Brain pericyte (primary cell): ENCODE results near the gene MPST.
"Not testable (repeated sequence)": the region's sequence is repeated elsewhere in the genome, so short reads cannot be mapped to it uniquely, and the experiment has no call there.

ENCODE experiments used
- DNase-seq: peaks from one replicate; pipeline ENCODE4 v3.0.0-alpha.2; 2012; ENCODE audit warnings: low read depth, low spot score

The MPST gene

DNA sequence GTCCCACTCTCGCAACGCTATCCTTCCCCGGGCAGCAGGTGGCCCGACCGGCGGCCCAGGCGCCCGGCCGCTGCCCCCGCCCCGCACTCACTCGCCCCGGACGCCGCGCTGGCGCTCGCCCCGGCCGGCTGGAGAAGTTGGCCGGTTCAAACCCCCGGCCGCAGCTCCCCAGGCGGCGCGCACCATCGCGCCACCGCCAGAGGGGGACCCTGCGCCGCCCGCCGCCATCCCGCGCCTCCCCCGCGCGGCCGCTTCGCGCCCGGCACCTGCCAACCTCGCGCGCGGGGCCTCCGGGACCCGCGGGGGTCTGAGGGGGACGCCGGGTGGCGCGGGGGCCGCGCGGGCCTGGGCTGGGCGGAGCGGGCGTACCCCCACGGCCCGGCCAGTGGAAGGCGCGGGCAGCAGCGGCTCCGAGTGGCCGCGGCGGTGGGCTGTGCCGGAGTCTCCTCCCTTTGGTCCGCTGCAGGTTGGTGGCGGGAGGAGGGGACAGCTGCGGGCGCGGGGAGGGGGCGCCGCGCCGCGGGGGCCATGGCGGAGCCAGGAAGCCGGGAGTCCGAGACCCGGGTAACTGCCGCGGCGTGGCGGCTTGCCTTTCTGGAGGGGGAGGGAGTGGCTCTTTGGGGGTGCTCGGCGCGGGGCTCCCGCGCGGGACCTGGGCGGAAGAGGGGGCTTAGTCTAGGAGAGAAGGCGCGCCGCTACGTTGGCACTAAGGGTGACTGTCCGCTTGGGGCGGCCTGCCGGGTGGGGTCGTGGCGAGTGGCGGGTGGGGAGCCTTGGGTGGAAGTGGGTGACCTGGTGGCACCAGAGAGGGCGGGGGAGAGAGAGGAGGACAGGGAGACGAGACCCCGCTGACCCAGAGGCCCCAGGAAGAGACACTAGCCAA is at the start of gene MPST, which contains the start of gene TST:
Gene MPST (plus strand): TSS at position 434 of the 883 bp plus-strand sequence. CDS start 95 bp downstream, at position 529.
Gene TST (minus strand): TSS at position 139 of the 883 bp plus-strand sequence. CDS start 715 bp downstream, outside the sequence.
- no peak for DNase-seq

DNA sequence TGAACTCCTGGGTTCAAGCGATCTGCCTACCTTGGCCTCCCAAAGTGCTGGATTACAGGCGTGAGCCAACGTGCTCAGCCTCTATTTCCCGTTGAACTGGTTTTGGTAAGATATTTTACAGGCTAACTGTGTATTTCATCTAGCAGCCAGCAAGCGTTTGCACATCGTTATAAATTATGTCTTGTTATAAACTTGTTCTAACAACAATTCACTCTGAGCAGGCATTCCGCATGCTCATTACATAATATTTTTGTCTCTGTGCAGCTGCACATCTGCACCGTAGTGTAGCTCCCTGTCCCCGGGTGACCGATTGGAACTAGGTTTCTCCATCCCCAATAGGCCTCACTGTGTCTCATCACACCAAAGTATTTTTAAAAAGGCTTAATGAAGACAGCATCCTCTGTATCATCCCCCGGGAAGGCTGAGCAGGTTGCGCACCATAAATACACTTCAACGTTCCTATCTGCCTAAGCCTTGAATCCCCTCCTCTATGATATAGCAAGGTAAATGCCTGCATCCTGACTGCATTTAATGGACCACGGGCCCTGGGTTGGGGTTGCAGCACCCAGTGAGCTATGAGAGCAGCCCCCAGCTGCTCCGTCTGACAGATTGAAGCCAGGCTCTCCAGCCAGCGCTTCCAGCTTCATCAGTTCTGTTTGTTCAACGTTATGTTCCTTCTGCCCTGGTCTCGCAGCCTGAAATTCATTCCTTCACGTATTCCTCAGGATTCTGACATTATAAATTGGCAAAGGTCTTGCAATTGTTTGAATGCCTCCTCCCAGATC is 48.0 kb upstream of the MPST start:
- DNase-seq, result no peak

DNA sequence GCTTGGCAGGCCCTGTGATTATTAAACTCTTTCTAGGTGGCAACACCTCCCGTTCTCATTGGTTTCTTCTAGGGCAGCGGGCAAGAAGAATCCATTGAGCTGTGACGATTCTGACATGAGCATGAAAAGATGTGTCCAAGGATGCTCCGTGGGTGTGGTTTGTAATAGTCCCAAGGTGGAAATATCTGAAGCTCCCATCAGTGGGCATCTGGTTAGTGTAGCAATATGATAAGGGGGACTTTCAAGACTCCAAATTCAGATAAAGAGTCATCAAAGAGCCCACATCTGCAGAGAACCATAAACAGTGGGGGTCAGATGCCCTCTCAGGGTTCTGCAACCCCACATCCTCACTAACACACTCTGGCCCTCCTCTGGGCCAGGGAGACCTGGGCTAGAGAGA is 42.9 kb upstream of the MPST start:
- DNase-seq, result no peak

DNA sequence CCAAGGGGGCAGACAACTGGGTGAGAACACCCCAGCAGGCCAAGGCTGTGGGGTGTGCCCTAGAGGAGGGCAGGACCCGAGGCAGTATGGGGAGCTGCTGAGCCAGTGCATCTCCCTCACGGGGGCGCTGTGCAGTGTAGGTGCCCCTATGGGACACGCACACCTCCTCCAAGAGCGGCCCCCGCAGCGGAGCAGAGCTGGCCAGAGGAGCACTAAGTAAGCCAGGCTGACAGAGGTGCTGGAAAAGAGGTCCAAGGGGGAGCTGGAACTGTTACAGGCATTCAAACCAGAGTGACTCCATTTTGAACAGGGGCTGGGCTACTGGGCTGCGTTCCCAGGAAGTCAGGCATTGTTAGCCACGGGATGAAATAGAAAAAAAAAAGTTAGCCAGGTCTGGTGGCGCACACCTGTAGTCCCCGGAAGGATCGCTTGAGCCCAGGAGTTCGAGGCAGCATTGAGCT is 42.1 kb upstream of the MPST start:
- no peak for DNase-seq

DNA sequence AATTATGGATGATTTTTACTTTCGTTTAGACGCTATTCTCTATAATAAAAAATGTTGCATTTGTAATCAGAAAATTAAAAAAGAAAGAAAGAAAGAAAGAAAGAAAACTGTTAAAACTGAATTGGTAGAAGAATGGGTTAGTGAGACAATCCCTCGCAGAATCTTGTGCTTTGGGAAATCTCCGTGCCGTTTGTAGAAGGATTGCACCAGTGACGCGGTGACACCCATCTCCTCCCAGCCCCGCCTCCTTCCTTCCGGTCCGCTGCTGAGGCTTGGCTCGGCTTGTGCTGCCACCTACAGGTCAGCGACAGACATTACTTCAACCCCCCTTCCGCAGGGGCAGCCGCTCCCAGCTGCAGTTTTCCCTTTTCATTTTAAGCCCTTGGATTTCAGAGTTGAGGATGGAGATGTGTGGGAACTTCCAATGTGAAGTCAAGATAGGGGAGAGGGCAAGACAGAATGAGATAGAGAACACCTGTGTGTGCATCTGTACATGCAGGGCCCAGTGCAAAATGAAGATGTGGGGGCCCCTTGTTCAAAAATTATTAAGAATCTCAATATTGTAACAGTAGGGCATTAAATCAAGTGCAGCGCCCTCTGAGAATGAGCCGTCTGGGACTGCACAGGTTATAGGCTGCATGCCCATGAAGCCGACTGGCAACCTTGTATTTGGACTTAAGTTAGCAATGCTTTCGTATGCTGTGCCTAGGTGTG is 41.4 kb upstream of the MPST start:
- peak; percentile 41 for DNase-seq

DNA sequence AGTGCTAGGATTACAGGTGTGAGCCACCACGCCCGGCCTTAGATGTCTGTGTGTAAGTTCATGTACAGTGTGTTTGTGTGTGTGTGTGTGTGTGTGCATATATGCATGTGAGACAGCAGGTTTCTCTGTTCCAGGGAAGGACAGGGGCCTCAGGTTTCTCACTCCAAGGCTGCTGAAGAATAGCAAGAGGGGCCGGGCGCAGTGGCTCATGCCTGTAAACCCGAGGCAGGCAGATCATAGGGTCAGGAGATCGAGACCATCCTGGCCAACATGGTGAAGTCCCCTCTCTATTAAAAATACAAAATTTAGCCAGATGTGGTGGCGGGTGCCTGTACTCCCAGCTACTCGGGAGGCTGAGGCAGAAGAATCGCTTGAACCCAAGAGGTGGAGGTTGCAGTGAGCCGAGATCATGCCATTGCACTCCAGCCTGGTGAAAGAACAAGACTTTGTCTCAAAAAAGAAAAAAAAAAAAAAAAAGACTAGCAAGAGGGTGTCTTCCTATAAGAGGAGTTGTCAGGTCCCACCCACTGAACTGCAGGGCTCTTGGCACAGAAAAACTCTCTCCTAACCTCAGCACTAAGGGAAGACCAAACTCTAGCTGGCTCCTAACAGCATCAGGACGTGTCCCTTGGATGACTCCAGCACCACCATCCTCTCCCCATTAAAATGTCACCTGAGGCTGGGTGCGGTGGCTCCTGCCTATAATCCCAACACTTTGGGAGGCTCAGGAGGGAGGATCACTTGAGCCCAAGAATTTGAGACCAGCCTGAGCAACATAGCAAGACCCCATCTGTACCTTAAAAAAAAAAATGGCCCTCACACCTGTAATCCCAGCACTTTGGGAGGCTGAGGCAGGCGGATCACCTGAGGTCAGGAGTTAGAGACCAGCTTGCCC is 40.3 kb upstream of the MPST start:
- no peak for DNase-seq

DNA sequence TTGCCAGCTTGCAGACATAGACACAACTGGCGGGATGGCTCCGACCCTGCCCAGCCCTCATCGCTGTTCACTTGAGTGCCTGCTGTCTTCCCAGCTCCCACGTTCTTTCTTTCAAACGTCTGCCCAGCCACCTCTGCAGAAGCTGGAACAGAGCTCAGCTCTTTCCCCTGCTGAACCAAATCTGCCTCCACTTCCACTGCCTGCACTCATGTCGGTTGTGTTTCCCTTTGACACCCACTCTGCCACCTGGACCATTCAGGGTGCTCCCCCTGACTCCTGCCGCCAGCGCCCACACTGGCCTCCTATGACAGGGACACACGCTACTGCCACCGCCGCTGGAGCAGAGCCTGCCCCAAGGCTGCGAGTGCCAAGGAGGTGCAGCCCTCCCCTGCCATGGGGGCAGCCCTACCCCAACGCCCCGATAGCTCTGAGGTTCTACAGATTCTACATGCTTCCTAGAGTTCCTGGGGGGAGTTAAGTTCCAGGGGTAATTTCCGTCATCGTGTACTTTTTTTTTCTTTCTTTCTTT is 38.2 kb upstream of the MPST start:
- no peak for DNase-seq

DNA sequence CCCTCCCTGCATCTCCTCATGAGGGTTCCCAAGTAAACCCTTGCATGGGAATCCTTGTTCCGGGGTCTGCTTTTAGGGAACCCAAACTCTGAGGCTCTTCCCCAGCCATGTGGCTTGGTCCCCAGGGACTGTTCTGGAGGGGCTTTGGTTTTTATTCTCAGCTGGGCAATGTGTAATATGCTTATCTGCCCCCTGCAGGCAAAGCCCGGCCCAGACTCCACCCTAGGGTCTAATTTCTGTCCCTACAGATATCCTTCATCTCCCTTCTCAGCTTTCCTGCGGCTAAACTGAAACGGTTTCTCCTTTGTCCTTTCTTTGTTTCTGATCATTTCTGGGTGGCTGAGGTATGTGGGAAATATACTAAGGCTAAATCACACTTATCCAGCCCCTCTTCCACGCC is 37.4 kb upstream of the MPST start:
- no peak for DNase-seq

DNA sequence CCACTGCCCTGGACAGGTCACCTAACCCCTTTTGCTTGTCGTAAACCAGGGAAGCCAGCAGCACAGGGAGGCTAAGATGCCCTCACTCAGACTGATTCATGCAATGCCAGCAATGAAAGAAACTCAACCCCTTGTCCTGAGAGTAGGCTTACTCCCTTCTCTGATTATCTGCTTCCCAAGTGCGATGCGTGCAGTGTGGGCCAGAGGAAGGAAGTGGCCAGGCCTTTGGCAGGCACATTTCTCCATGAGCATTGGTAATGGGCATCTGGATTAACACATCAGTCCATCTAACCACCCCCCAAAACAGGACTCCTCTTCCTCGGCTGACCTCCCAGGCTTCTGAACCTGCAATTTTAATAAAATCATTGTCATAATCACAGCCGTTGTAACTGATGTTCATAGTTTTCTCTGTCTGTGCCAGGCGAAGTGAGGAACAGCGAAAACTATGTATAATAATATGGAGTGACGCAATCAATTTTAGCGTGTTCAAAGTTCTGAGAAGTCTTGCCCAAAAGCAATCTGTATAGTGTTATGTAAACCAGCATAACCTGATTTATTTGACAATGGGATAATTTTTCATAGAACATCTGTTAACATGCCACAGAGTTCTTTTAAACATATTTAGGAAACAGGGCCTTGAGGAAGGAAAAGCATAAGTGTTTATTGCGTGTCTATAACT is 34.2 kb upstream of the MPST start:
- no peak for DNase-seq

DNA sequence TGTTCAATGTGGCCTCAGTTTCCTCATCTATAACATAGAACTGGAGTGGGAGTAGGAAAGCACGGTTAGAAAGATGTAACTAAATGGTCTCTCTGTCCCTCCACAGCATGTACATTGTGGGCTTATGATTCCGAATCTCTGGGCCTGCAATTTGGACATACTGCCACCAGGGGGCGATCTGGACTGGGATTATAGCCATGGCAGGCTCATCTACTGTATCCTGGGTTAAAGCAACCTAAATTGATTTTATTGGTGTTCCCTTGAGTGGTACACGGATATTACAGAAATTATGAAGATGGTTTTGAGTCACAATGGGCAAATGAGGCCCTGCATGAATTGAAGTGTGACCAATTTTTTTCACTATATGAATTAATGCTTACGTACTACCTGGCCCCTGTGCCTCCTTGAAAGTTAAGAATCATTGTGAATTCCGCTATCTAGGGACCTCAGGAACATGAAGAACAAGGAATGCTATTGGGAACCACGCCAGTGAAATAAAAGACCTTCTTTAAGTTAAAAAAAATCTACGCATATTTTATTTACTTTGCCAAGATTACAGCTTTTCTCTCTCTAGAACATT is 33.2 kb upstream of the MPST start:
- DNase-seq, result no peak

DNA sequence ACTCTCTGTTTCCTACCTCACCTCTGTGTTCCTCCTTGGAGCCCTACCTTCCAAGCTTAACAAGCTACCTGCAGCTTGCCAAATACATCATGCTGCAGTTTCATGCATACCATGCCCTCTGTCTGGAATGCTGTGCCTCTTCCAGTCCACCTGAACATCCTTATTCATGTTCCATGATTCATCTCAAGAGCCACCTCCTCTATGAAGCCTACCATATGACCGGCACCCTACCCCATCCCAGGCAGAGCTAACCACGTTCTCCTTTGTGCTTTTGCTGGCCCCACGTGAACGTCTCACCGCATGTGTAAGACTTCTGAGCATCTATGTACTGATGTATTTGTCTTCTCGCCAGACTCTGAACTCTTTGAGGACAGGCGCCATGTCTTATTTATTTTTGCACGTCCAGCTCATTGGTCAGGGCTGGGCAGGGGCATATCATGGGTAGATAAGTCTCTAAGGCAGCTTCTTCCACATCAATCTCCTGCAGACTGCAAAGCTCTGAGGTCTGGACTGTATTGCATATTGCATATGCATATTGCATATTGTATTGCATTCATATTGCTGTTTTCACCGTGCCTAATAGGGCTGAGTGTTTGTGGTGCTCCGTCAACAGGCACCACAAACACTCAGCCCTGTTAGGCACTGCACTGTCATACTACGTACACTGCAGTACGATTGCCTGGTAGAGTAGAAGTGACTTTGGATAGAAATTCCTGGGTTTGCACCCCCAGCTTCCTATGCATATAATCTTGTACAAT is 31.3 kb upstream of the MPST start:
- DNase-seq, result no peak

DNA sequence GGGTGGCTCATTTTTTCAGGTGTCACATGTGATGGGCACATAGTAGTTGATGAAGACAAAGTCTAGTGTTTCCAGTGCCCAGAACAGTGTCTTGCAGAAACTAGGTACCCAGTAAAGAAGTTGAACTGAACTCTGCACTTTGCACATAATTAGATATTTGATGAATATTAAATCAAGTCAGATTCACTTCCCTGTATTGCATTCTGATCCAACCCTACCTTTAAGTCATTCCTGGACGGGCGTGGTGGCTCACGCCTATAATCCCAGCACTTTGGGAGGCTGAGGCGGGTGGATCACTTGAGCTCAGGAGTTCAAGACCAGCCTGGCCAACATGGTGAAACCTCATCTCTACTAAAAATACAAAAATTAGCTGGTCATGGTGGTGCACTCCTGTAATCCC is 30.5 kb upstream of the MPST start:
- not testable (repeated sequence) for DNase-seq

DNA sequence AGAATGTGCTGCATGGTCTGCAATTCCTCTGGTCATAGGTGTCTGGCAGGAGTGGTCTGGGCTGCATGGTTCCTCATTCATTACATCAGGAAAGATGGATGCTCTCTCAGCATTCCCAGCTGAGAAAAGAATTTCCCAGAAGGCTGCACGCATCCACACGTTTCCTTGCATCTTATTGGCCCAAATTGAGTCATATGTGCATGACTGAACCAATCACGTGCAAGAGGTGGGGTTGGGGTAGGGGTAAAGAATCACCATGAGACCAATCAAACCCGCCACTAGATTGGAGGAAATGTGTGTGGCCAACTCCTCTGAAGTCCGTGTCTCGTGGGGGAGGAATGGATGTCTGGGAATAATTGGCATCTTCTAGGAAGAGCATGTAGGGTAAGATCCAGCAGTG is 29.1 kb upstream of the MPST start:
- no peak for DNase-seq

DNA sequence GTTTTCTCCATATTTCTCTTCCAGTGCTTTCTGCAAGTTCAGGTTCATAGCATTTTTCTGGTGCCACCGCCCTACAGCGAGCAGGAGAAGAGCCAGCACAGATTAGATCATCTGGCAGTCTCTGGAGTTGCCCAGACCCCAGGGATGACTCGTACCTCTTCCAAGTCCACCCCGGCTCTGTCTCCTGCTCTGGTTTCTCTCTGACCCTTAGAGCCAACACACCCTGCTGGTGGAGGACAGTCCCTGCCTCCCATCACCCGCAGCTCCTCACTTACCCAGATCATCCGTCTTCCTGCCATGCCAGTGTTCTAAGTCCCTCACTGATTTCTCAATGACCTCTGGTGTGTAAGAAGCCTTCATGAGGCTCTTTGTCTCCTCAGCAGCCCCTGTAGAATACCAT is 28.3 kb upstream of the MPST start:
- DNase-seq, result no peak

DNA sequence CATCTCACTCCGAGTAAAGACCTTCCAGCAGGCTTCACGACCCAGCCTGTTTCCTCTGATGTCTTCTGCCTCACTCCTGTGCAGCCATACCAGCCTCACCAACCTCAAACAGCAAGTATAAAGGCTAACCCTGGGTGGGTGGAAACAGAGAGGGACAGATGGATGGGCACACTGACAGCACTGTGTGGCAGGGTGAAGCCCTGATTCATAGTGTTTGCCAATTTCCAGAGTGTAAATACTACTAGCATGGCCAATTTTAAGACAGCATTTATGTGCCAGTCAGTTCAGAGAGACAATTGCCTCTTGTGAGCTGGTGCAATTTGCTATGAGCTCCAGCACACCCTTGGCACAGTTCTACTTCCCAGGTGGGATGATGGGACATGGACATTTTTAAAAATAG is 21.8 kb upstream of the MPST start:
- DNase-seq, result no peak

DNA sequence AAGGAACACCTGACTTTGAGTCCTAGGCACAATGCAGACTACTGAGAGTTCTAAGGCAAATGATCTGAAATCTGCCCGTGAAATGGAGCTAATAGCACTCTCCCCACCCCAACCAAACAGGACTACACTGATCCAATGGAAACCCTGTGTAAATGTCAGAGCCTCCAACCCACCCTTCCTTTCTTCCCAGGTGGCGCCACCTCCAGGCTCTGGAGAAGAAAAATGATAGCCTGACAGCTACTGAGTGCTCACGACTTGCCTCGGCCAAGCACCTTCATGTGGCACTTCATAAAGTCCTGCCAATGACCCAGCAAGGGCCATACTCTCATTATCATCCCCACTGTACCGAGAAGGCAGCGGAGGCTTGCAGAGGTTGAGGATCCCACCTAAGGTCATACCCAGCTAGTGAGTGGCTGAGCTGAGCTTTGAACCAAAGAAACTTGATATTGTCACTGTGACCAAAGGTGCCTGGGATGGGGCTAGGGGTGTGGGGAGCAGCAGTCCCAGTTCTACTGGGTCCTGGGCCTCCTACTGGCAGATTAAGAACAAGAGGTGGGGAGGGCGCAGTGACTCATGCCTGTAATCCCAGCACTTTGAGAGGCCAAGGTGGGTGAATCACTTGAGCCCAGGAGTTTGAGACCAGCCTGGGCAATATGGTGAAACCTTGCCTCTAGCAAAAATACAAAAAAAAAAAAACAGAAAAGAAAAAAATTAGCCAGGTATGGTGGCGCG is 20.8 kb upstream of the MPST start:
- DNase-seq, result no peak

DNA sequence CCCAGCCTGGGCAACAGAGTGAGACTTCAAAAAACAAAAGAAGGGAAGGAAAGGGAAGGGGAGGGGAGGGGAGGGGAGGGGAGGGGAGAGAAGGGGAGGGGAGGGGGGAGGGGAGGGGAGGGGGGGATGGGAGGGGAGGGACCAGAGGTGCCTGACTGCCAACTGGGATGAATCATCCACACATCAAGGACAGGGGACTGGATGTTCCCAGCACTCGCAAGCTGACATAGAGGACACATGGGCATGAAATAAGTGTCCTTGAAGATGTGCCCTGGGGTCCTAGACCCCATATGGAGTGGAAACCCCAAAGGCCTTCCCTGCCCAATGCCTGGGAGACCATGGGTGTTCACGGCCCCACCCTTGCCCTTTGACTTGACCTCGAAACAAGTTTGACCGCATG is 20.1 kb upstream of the MPST start:
- no peak for DNase-seq
